Measurements from ENCODE around the gene ENGASE.
A peak's percentile ranks its signal among the peaks of the same experiment; 100 is the strongest.

Gene ENGASE

DNA sequence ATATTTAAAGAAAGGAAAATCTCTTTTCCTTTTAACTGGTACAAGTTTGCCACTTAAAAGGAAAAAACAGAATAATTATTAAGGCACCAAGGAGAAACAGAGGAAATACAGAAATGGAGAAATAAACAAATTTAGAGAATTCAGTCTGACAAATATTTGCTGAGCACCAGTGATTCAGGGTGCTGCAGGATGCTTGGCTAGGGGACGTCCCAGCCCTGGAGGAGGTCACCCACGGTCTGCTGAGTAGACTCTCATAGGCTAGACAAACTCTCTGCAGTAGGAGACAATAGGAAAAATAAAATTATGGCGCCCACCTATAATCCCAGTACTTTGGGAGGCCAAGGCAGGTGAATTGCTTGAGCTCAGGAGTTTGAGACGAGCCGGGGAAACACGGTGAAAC, 34.7 kb upstream of the ENGASE start:
- no peak for DNase-seq (ENCODE audit: low read depth)

- no peak for DNase-seq (ENCODE audit: low read depth)
Observed at GRCh38 chr17:79041041-79041570, 33.5 kb upstream of the ENGASE start.

DNA sequence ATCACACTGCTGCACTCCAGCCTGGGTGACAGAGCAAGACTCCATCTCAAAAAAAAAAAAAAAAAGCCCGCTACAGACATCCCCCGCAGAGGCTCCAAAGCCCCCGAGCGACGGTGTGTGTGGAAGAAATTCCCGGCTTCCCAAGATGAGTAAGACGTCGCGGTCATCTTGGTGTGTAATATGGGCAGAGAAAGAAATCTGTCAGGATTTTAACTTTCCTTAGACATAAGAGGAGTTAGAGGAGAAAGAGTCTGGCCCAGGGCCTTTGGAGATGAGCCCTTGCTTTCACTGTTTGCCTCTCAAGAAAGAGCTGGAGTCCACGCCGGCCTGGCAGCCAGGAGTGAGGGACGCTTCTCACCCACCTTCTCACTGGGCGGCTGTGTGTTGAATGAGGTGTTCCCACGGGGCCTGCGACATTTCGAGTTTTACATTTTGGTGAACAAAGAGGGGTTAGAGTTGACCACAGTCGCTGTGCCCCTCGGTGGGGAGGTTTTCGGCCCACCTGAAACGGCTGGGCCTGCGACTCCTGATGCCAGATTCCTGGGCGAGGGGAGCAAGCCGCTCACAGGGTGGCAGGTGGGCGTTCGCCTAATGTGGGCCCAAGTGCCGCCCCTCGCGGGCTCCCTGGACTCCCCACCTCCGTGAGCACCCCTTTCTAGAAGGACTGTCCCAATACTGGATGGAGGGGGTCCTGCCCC, 32.8 kb upstream of the ENGASE start:
- DNase-seq (ENCODE audit: low read depth): no peak

DNA sequence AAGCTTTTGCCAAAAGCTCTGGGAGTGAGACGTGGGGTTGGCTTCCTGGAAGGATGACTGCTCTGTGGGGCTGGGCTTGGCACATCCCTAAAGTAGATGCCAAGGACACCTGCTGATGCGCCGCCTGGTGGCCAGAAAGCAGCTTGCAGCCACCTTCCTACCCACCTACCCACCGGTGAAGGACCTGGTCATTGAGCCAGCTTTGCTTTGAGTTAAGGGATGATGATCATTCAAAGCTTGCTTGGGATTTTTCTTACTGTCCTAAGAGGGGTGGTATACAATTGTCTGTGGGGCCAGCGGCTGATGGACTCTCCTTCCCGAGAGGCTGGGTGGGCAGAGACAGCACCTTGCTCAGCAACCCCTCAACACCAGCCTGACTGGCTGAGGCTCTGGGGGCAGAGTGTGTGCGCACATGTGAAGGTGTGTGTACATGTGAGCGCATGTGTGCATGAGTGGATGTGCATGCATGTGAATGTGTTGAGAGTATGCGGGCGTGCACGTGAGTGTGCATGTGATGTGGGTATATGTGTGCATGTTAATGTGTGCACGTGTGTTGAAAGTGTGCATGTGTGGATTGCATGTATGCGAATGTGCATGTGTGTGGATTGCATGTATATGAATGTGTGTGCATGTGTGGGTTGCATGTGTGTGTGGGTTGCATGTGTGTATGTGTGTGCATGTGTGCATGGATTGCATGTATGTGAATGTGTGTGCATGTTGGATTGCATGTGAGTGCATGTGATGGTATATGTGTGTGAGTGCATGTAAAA, 32.0 kb upstream of the ENGASE start:
- peak; percentile 22 for DNase-seq (ENCODE audit: low read depth)

- no peak for DNase-seq (ENCODE audit: low read depth)
Observed at GRCh38 chr17:79043191-79043930, 31.3 kb upstream of the ENGASE start.

DNA sequence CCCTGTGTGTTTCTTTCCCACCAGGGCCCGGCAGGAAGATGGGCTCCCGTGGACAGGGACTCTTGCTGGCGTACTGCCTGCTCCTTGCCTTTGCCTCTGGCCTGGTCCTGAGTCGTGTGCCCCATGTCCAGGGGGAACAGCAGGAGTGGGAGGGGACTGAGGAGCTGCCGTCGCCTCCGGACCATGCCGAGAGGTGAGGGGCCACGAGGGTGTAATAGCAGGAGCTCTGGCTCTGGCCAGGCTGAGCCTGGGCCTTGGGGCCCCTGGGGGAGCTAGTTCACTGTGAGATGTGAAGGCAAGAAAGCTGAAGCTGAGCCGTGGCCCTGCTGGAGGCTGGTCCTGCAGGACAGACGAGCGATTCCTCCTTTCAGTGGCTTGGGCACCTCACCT, 30.7 kb upstream of the ENGASE start:
- DNase-seq (ENCODE audit: low read depth): no peak

- DNase-seq (ENCODE audit: low read depth): no peak
Observed at GRCh38 chr17:79044462-79044861, 30.2 kb upstream of the ENGASE start.

GRCh38 chr17:79045001-79045729, 29.5 kb upstream of the ENGASE start:
- no peak for DNase-seq (ENCODE audit: low read depth)

- peak; percentile 27 for DNase-seq (ENCODE audit: low read depth)
Observed at GRCh38 chr17:79045842-79046196, 28.8 kb upstream of the ENGASE start.

DNA sequence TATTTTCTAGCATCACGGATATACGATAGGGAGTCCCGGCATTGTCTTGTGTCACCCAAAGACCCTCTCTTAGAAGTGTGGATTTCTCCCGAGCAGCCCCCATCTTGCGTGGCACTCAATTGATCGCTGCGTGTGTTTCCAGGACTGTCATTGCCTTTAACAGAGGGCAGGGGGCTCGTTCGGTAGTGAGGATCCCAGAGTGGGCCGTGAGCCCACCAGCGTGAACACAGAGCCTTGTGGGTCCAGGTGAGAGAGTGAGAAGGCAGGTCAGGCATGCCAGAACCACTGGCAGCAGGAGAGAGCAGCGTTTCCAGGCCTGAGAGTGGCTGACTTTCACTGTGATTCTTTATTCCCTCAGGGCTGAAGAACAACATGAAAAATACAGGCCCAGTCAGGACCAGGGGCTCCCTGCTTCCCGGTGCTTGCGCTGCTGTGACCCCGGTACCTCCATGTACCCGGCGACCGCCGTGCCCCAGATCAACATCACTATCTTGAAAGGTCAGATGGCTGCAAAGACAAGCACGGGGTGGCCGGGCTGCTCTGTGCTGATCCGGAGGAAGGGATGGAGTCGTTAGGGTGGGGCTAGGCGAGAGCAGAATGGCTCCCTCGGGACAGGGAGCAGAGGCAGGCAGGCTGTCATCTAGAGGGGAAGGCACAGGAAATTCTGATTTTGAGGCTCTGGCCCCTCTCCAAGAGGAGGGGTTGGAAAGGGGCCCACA, 28.3 kb upstream of the ENGASE start:
- DNase-seq (ENCODE audit: low read depth): no peak

- DNase-seq (ENCODE audit: low read depth): no peak
Observed at GRCh38 chr17:79046916-79047280, 27.7 kb upstream of the ENGASE start.

DNA sequence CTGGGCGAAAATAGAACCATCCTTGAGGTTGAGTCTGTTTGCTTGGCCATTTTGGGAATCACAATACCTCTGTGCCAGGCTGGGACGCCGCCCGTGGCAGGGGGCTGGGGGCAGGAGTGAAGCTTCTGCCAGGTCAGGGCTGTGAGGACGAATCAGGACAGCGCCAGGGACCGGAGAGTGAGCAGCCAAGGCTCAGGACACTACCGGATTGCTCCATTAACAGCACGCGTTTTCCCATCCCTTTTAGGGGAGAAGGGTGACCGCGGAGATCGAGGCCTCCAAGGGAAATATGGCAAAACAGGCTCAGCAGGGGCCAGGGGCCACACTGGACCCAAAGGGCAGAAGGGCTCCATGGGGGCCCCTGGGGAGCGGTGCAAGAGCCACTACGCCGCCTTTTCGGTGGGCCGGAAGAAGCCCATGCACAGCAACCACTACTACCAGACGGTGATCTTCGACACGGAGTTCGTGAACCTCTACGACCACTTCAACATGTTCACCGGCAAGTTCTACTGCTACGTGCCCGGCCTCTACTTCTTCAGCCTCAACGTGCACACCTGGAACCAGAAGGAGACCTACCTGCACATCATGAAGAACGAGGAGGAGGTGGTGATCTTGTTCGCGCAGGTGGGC, 27.2 kb upstream of the ENGASE start:
- no peak for DNase-seq (ENCODE audit: low read depth)

GRCh38 chr17:79047923-79048825, 26.4 kb upstream of the ENGASE start:
- no peak for DNase-seq (ENCODE audit: low read depth)

- no peak for DNase-seq (ENCODE audit: low read depth)
Observed at GRCh38 chr17:79048826-79049755, 25.5 kb upstream of the ENGASE start.

DNA sequence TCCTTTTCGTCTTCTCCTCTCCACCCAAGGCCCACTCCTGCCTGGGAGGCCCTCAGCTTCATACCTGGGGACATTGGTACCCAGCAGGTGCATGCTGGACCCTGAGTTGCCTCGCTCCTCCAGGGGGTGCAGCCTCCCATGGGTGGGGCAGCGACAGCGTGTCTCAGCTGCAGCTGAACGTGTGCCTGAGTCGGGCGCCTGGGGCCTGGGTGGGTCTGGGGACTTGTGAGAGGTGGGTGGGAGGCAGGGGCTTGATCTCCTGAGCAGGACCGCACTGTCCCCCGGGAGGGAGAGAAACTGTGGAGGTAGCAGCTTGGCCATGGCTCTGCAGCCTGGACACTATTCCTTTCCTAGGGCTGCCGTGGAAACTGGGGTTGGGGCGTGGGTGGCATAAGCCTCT, 24.8 kb upstream of the ENGASE start:
- DNase-seq (ENCODE audit: low read depth): no peak

DNA sequence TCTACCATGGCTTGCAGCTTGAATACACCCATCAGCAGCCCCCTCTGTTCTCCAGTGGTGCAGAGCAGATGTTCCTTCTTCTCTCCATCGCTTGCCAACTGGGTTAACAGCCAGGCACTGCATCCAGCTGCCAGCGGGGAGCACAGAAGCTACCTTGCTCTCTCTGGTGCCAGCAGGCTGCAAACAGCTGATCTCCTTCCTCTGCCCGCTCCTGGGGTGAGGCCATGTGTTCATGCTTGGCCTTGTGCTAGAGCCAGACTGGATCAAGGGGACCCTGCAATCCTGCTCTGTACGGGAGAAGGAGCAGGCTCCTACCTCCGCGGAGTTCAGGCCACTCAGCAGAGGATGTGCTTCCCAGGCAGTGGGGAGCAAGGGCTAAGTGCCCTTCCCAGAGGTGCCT, 24.1 kb upstream of the ENGASE start:
- DNase-seq (ENCODE audit: low read depth): no peak

DNA sequence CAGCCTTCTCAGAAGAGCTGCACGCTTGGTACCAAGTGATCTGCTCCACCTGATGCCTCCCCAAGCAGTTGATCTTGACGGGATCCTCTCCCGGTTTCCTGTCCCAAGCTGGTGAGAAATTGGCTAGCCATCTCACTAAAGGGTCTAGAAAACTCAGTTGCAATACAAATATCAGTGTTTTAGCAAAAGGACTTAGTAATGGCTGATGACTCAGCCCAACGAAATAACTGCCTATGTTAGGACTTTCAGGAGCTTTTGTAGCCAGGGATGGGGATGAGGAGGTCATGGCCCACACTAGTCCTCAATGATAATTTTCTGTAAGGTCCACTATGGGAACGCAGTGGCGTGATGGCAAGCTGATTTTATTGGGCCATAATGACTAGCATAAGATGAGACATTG, 23.3 kb upstream of the ENGASE start:
- no peak for DNase-seq (ENCODE audit: low read depth)

- no peak for DNase-seq (ENCODE audit: low read depth)
Observed at GRCh38 chr17:79052131-79052530, 22.5 kb upstream of the ENGASE start.

Measured in CMK (cell line).